HG02623 (cell line): ENCODE measurements around the gene STPG2.

Experiments used
- ATAC-seq: cut with Tn5 transposase; IDR thresholded peaks from one replicate; pipeline ENCODE4 v1.9.1; 2021; ENCODE audit warnings: moderate library complexity; ENCODE audit not compliant: unreplicated experiment

STPG2 gene

DNA sequence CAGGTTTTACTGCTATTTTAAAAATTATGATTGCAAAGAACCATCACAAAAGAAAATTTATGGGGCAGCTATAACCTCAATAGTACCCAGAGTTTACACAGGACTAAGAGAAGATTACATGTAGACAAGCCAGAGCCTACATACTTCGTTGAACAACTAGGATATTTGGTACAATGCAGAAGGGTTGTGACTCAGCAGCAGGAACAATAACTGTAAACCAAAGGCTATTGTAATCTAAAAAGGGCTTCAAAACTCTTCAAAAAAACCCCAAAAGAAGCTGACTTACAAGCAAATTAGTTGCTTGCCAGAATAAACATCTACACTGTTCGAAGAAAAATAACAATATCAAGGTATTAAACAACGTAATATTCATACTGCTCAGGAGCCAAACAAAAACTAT, 618.0 kb downstream of the STPG2 start:
- ATAC-seq: no peak

DNA sequence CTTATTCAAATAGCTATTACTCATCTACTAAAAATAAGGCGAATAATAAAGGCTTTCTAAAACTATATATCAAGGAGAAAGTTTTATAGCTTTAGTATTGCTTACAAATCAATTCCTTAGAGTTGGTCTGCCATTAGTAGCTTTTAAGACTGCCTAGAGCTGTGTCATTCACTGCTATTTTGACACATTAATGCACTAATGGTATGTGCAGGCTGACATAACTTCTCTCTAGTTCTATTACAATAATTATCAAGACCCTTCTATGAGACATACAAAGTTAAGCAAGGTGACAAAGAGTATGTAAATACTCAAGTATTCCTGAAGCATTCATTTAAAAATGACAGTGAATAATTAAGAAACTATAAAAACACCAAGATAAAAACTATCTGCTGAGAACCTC, 625.3 kb downstream of the STPG2 start:
- no peak for ATAC-seq

DNA sequence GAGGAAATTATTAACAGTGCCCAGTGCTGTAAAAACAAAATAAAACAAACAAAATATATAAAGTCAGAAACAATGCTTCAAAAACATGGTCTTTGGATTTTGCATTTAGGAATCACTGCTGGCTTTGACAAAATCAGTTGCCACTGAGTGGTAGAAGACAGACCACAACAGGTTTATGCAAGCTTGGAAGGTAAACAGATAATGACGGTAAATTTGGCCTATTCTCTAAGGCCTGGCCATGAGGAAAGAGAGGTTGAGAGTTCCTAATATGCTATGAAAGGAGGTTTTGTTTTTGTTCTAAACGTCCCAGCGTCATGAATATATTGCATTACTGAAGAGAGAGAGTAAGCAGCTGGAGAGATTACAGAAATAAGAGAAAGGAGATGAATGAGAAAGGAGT, 629.4 kb downstream of the STPG2 start:
- ATAC-seq: no peak
